ENCODE measurements around the gene MTAP. TPM values are rescaled to one million over a fixed set of nuclear protein-coding genes. Genes with fewer than 3 reads are reported as not detected.
A peak's percentile ranks its signal among the peaks of the same experiment; 100 is the strongest.

Gene MTAP
- total RNA-seq, 1 experiment from 2014 or later: 102 TPM

DNA sequence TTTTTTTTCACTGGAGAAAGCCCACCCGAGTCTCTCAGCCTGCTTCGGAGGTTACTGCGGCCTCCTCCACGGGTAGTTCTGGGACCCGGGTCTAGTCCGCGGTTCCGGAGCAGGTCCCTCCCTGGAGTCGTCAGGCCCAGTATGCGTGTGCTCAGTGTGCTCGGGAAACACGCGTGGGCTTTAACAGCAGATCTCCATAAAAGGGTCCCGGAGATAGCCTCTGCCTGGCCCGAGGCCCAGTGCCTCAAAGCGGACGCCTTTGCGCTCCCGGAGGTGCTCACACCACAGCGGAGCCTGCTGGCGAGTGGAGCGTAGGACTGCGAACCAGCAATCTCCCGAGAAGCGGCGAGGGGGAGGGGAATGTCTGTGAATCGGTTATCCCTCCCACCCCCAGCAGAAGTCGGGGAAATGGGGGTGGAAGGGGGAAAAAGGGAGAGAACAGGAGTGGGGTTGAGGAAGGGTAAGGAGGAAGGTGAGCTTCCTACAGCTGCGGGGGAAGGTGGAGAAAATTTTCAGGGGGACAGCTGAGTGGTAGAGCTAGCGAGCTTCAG is 163.0 kb downstream of the MTAP start:
- H2BK20ac ChIP-seq (ENCODE audit: low read depth, low read length, poor library complexity, severe bottlenecking): no peak overlapping the region
- no peak overlapping the region for H2AK5ac ChIP-seq (ENCODE audit: insufficient read length, low read length)
- no peak overlapping the region for H3K27ac ChIP-seq (ENCODE audit: insufficient read length, low read depth, low read length)
- no peak overlapping the region for H3K14ac ChIP-seq (ENCODE audit: insufficient read depth, low read length)
- peak; percentile 75 for DNase-seq
- H4K91ac ChIP-seq (ENCODE audit: insufficient read length, low read depth, low read length): no peak overlapping the region
- TF ChIP-seq, protein P1, sequence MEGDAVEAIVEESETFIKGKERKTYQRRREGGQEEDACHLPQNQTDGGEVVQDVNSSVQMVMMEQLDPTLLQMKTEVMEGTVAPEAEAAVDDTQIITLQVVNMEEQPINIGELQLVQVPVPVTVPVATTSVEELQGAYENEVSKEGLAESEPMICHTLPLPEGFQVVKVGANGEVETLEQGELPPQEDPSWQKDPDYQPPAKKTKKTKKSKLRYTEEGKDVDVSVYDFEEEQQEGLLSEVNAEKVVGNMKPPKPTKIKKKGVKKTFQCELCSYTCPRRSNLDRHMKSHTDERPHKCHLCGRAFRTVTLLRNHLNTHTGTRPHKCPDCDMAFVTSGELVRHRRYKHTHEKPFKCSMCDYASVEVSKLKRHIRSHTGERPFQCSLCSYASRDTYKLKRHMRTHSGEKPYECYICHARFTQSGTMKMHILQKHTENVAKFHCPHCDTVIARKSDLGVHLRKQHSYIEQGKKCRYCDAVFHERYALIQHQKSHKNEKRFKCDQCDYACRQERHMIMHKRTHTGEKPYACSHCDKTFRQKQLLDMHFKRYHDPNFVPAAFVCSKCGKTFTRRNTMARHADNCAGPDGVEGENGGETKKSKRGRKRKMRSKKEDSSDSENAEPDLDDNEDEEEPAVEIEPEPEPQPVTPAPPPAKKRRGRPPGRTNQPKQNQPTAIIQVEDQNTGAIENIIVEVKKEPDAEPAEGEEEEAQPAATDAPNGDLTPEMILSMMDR (conservative IDR thresholded peaks at IDR 0.05): peak; percentile 65
- no peak overlapping the region for H3K4ac ChIP-seq (ENCODE audit: low read depth, low read length)
- H3K4me1 ChIP-seq (ENCODE audit: insufficient read depth, low read length): no peaks in the 10 kb centered on the region; the same call in 1 of the 2 replicates
- no peak overlapping the region for H3K18ac ChIP-seq (ENCODE audit: insufficient read length, low read depth, low read length)
- H3T11ph ChIP-seq (ENCODE audit: low read length): no peak overlapping the region
- no CpG with 5 or more reads among the region's 30 CpGs for WGBS (ENCODE audit: extremely low coverage, insufficient read length, low lambda C conversion rate)
- H2BK12ac ChIP-seq (ENCODE audit: insufficient read length, low read depth, low read length): no peak overlapping the region
- H3K4me1 Mint-ChIP-seq: peaks cover 28 to 43% of the 10 kb centered on the region in 2 experiments
- H3K4me3 Mint-ChIP-seq: peak overlapping the region; percentile 45 to 75; a peak in 4 of 5 replicates
- no peak overlapping the region for H3K23ac ChIP-seq (ENCODE audit: insufficient read length, low read depth, low read length)
- H3K27ac Mint-ChIP-seq: no peak overlapping the region
- H2BK120ac ChIP-seq (ENCODE audit: low read depth, low read length, poor library complexity, severe bottlenecking): no peak overlapping the region
- peak overlapping the region; percentile 78 for H3K4me2 ChIP-seq (ENCODE audit: insufficient read depth, insufficient read length, low read length)
- no peak overlapping the region for H2BK15ac ChIP-seq (ENCODE audit: low read depth, low read length)
- no peaks in the 10 kb centered on the region for H3K79me2 ChIP-seq (ENCODE audit: insufficient read depth, low read length)
- no peaks in the 10 kb centered on the region for H3K79me1 ChIP-seq (ENCODE audit: insufficient read depth, low read depth, low read length, poor library complexity, severe bottlenecking)
- H4K20me1 ChIP-seq (ENCODE audit: control insufficient read depth, insufficient read depth, insufficient read length): no peaks in the 10 kb centered on the region
- H4K5ac ChIP-seq (ENCODE audit: insufficient read length, low read depth, low read length): no peak overlapping the region
- H3K56ac ChIP-seq (ENCODE audit: insufficient read length, low read depth, low read length): no peak overlapping the region
- H3K27me3 ChIP-seq (ENCODE audit: insufficient read depth, low read length): peaks cover 66% of the 10 kb centered on the region
- H3K9me3 ChIP-seq (ENCODE audit: control insufficient read depth, low read depth, low read length): no peaks in the 10 kb centered on the region
- peaks cover 8 to 10% of the 10 kb centered on the region in 2 experiments for H3K9me3 Mint-ChIP-seq
- H4K8ac ChIP-seq (replicated peaks; ENCODE audit: insufficient read length, low read depth, low read length): no peak overlapping the region
- H3K9ac ChIP-seq (ENCODE audit: extremely low read depth, insufficient read length, low read length): no peak overlapping the region
- H2AFZ ChIP-seq (ENCODE audit: low read length): no peak overlapping the region
- peaks cover 97% of the 10 kb centered on the region for H3K27me3 Mint-ChIP-seq (ENCODE audit: low read depth)
- H3K23me2 ChIP-seq (ENCODE audit: insufficient read length, low read depth, low read length, poor library complexity, severe bottlenecking): peaks cover 4% of the 10 kb centered on the region
- no peak overlapping the region for H2BK5ac ChIP-seq (ENCODE audit: insufficient read length, low read length)
- no peaks in the 10 kb centered on the region for H3K36me3 Mint-ChIP-seq (ENCODE audit: insufficient read depth in 1 of 3, low read depth in 3 of 3)

Measured in H9 (cell line).